Measurements from ENCODE around the gene KRTAP9-6. TPM values are rescaled to one million over a fixed set of nuclear protein-coding genes. Genes with fewer than 3 reads are reported as not detected.
"Not testable (repeated sequence)": the region's sequence is repeated elsewhere in the genome, so short reads cannot be mapped to it uniquely, and the experiment has no call there.

Gene KRTAP9-6
- total RNA-seq, 1 experiment from 2014 or later: not detected

DNA sequence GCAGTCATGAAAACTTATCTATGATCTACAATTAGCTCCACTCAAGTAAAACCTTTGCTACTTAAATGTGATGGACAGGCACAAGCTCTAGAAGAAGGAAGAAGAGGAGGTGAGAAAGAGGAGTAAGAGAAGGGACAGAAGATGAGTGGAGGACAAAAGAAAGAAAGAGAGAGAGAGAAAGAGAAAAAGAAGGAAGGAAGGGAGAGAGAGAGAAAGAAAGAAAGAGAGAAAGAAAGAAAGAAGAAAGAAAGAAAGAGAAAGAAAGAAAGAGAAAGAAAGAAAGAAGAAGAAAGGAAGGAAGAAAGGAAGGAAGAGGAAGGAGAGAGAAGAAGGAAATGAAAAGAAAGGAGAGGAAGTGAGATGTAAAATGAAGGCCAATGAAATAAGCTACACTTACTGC is 35.1 kb upstream of the KRTAP9-6 start:
- Histone ChIP-seq H3K4me1 (ENCODE audit: insufficient read depth, low read length, poor library complexity, severe bottlenecking) (no peaks in the 10 kb centered on the region), H3K36me3 (ENCODE audit: insufficient read depth, low read length, poor library complexity, severe bottlenecking) (no peaks in the 10 kb centered on the region), H3K4me3 (ENCODE audit: low read depth, low read length, poor library complexity, severe bottlenecking) (no peak overlapping the region), H3K27ac (ENCODE audit: low read depth, low read length, poor library complexity, severe bottlenecking) (no peak overlapping the region), H3K9me3 (ENCODE audit: low read depth, low read length, poor library complexity, severe bottlenecking) (no peaks in the 10 kb centered on the region), H3K27me3 (replicated peaks; ENCODE audit: insufficient read depth, low read depth, low read length, poor library complexity) (no peaks in the 10 kb centered on the region)
- intact Hi-C loops (cut with micrococcal nuclease; ENCODE audit: unreplicated experiment): no loop called here
- DNase-seq (ENCODE audit: low spot score): no peak
- TF ChIP-seq EZH2 (IDR thresholded peaks at IDR 0.05; ENCODE audit: borderline replicate concordance, low read depth, low read length, poor library complexity, severe bottlenecking) (no peak), CTCF (conservative IDR thresholded peaks at IDR 0.05; ENCODE audit: low read depth, low read length) (no peak)
- no TSS peak for BruUV-seq (replicated peaks)
- ChIA-PET POLR2A (ENCODE audit: low non-redundant PET) (no interaction called here), CTCF (no interaction called here)

DNA sequence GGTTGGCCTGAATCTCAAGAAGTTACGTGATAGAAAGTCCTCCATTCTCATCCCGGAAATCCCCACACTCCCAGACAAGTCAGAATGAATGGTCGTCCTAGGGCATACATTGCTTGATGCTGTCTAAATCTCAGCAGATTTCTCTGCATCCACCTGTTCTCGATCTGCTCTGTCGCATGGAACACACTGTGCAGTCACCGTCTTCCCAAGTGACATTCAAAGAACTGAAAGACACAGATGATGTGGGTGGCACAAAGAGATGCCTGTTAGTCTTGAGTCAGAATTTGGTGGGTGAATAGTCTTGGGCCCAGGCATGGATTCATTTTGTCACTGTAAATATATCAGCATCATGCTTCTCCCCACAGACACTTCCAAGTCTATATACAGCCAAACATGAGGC is 33.4 kb upstream of the KRTAP9-6 start:
- no TSS peak for BruUV-seq (replicated peaks)
- Histone ChIP-seq H3K36me3 (ENCODE audit: insufficient read depth, low read length, poor library complexity, severe bottlenecking) (no peaks in the 10 kb centered on the region), H3K27me3 (replicated peaks; ENCODE audit: insufficient read depth, low read depth, low read length, poor library complexity) (no peaks in the 10 kb centered on the region), H3K4me1 (ENCODE audit: insufficient read depth, low read length, poor library complexity, severe bottlenecking) (no peaks in the 10 kb centered on the region), H3K27ac (ENCODE audit: low read depth, low read length, poor library complexity, severe bottlenecking) (no peak overlapping the region), H3K9me3 (ENCODE audit: low read depth, low read length, poor library complexity, severe bottlenecking) (no peaks in the 10 kb centered on the region), H3K4me3 (ENCODE audit: low read depth, low read length, poor library complexity, severe bottlenecking) (no peak overlapping the region)
- TF ChIP-seq CTCF (conservative IDR thresholded peaks at IDR 0.05; ENCODE audit: low read depth, low read length) (no peak), EZH2 (IDR thresholded peaks at IDR 0.05; ENCODE audit: borderline replicate concordance, low read depth, low read length, poor library complexity, severe bottlenecking) (no peak)
- intact Hi-C loops (cut with micrococcal nuclease; ENCODE audit: unreplicated experiment): no loop called here
- DNase-seq (ENCODE audit: low spot score): no peak
- CTCF ChIA-PET: no interaction called here
- POLR2A ChIA-PET (ENCODE audit: low non-redundant PET): no interaction called here

DNA sequence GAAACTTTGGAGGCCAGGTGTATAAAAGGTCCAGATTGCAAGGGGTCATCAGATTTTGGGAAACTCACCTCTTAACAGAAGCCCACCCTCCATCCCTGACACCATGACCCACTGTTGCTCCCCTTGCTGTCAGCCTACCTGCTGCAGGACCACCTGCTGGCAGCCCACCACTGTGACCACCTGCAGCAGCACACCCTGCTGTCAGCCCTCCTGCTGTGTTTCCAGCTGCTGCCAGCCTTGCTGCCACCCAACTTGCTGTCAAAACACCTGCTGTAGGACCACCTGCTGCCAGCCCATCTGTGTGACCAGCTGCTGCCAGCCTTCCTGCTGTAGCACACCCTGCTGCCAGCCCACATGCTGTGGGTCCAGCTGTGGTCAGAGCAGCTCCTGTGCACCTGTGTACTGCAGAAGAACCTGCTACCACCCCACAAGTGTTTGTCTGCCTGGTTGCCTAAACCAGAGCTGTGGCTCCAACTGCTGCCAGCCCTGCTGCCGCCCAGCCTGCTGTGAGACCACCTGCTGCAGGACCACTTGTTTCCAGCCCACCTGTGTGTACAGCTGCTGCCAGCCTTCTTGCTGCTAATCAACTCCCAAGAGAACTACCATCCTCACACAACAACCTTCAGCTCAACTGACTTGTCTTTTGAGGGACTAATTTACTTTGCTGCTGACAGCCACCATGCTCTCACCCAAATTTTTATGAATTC is 32.6 kb upstream of the KRTAP9-6 start, which contains the start of gene KRTAP9-3:
Gene KRTAP9-3 (plus strand): TSS at position 51 of the 707 bp plus-strand sequence. CDS start 53 bp downstream, at position 104.
- CTCF ChIA-PET; POLR2A ChIA-PET (ENCODE audit: low non-redundant PET); H3K27me3 ChIP-seq (replicated peaks; ENCODE audit: insufficient read depth, low read depth, low read length, poor library complexity); H3K9me3 ChIP-seq (ENCODE audit: low read depth, low read length, poor library complexity, severe bottlenecking); DNase-seq (ENCODE audit: low spot score); H3K36me3 ChIP-seq (ENCODE audit: insufficient read depth, low read length, poor library complexity, severe bottlenecking); intact Hi-C loops (cut with micrococcal nuclease; ENCODE audit: unreplicated experiment); H3K4me3 ChIP-seq (ENCODE audit: low read depth, low read length, poor library complexity, severe bottlenecking); H3K27ac ChIP-seq (ENCODE audit: low read depth, low read length, poor library complexity, severe bottlenecking); H3K4me1 ChIP-seq (ENCODE audit: insufficient read depth, low read length, poor library complexity, severe bottlenecking); BruUV-seq (replicated peaks): not testable (repeated sequence)

DNA sequence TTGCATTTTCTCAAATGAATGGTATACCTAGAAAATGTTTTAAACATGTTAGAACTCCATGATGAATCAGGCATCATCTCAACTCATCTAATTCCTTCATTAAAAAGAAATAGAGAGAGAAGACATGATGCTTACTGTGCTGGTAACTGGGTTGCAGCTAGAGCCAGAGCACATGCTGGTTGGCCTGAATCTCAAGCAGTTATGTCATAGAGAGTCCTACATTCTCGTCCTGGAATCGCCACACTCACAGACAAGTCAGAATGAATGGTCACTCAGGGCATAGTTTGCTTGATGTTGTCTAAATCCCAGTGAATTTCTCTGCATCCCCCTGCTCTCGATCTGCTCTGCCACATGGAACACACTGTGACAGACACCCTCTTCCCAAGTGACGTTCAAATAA is 28.1 kb upstream of the KRTAP9-6 start:
- intact Hi-C loops (cut with micrococcal nuclease; ENCODE audit: unreplicated experiment); DNase-seq (ENCODE audit: low spot score); BruUV-seq (replicated peaks); H3K4me1 ChIP-seq (ENCODE audit: insufficient read depth, low read length, poor library complexity, severe bottlenecking); H3K4me3 ChIP-seq (ENCODE audit: low read depth, low read length, poor library complexity, severe bottlenecking); H3K27me3 ChIP-seq (replicated peaks; ENCODE audit: insufficient read depth, low read depth, low read length, poor library complexity); H3K27ac ChIP-seq (ENCODE audit: low read depth, low read length, poor library complexity, severe bottlenecking); CTCF ChIA-PET; H3K36me3 ChIP-seq (ENCODE audit: insufficient read depth, low read length, poor library complexity, severe bottlenecking); POLR2A ChIA-PET (ENCODE audit: low non-redundant PET); H3K9me3 ChIP-seq (ENCODE audit: low read depth, low read length, poor library complexity, severe bottlenecking): not testable (repeated sequence)

GRCh38 chr17:41237949-41238437 is 27.2 kb upstream of the KRTAP9-6 start, which contains the start of gene KRTAP9-8:
KRTAP9-8 (plus strand) TSS chr17:41237999; CDS start chr17:41238052, 53 bp downstream.
- H3K27me3 ChIP-seq (replicated peaks; ENCODE audit: insufficient read depth, low read depth, low read length, poor library complexity); POLR2A ChIA-PET (ENCODE audit: low non-redundant PET); H3K27ac ChIP-seq (ENCODE audit: low read depth, low read length, poor library complexity, severe bottlenecking); DNase-seq (ENCODE audit: low spot score); H3K36me3 ChIP-seq (ENCODE audit: insufficient read depth, low read length, poor library complexity, severe bottlenecking); CTCF ChIA-PET; intact Hi-C loops (cut with micrococcal nuclease; ENCODE audit: unreplicated experiment); H3K4me1 ChIP-seq (ENCODE audit: insufficient read depth, low read length, poor library complexity, severe bottlenecking); BruUV-seq (replicated peaks); H3K4me3 ChIP-seq (ENCODE audit: low read depth, low read length, poor library complexity, severe bottlenecking); H3K9me3 ChIP-seq (ENCODE audit: low read depth, low read length, poor library complexity, severe bottlenecking): not testable (repeated sequence)

DNA sequence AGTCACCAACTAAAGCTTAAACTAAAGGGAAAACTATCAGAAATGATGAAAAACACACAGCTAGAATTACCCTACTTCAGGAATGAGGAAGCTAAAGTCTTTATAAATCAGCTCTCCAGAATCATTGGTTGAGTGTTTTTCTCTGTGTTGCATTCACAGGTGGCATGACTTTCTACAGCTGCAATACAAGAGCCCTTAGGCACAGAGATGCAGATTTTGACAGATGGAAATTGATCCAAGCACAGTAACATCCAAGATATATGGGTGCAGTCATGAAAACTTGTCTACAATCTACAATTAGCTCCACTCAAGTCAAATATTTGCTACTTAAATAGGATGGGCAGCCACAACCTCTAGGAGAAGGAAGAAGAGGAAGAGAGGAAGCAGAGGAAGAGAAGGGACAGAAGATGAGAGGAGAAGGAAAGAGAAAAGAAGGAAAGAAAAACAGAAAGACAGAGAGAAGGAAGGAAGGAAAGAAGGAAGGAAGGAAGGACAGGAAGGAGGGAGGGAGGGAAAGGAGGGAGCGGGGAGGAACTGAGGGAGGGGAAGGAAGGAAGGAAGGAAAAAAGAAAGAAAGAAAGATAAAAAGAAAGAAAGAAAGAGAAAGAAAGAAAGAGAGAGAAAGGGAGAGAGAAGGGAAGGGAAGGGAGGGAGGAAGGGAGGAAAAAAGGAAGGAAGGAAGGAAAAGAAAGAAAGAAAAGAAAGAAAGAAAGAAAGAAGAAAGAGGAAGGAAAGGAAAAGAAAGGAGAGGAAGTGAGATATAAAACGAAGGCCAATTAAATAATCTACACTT is 18.0 kb upstream of the KRTAP9-6 start:
- CTCF ChIA-PET; H3K36me3 ChIP-seq (ENCODE audit: insufficient read depth, low read length, poor library complexity, severe bottlenecking); BruUV-seq (replicated peaks); DNase-seq (ENCODE audit: low spot score); H3K4me3 ChIP-seq (ENCODE audit: low read depth, low read length, poor library complexity, severe bottlenecking); H3K27me3 ChIP-seq (replicated peaks; ENCODE audit: insufficient read depth, low read depth, low read length, poor library complexity); H3K27ac ChIP-seq (ENCODE audit: low read depth, low read length, poor library complexity, severe bottlenecking); H3K9me3 ChIP-seq (ENCODE audit: low read depth, low read length, poor library complexity, severe bottlenecking); POLR2A ChIA-PET (ENCODE audit: low non-redundant PET); H3K4me1 ChIP-seq (ENCODE audit: insufficient read depth, low read length, poor library complexity, severe bottlenecking); intact Hi-C loops (cut with micrococcal nuclease; ENCODE audit: unreplicated experiment): not testable (repeated sequence)
